ELF-1 (cell line): ENCODE results near the gene PRKAR2B.
A peak's percentile ranks its signal among the peaks of the same experiment; 100 is the strongest.
"Not testable (repeated sequence)": the region's sequence is repeated elsewhere in the genome, so short reads cannot be mapped to it uniquely, and the experiment has no call there.

Experiments used
- DNase-seq: peaks from one replicate; pipeline ENCODE4 v3.0.0-alpha.2; 2016; ENCODE audit warnings: low read depth, low spot score

PRKAR2B gene

DNA sequence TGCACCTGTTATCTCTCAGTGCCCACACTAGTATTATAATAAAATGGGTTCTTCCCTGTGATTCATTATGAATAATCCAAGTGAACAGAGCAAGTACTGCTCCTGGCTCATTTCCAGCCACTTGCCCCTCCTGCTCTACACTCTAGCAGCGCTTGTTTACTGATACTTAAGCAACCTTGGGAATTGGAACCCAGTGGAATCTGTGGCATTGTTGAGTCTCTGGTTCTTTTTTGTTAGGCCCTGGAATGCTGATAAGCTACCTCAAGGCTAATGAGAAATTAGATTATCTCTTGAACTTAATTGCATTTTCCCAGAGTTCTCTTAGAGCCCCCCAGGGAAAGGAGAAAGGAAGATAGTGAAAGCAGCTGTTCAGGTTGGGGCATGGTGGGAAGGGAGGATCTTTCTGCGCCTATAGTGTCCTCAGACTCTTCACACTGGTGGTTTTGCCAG lies 34.0 kb downstream of the PRKAR2B start:
- peak; percentile 72 for DNase-seq

DNA sequence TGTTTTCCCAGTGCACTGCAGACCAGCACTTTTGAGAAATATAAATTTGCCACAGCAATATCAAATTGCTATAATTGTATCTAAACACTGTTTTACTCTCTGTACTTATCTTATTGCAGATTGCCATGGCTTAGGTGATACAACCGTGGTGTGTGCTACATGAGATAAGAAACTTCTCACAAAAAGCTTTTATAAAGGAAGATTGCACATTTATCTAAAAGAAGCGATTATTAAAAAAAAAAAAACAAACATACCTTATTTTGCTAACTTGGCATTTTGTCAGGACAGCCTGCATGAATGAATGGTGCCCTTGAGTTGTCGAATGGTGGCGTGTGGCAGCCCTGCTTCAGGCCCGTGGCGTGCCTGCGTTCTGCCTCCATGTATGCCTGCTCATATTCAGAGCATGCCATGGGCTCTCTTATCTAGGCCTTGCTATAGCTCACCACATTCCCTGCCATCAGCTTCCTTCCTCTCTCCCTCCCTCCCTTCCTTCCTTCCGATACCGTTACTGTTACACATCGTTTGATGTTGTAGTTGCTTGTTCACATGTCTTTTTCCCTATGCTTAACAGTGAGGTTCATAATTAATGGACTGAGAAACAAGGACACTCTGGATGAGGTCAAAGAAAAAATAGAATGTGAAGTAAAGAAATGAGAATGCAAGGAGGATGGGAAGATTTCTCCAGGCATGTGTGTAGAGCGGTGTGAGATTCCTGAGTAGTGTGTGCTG lies 34.9 kb downstream of the PRKAR2B start:
- DNase-seq, result no peak

DNA sequence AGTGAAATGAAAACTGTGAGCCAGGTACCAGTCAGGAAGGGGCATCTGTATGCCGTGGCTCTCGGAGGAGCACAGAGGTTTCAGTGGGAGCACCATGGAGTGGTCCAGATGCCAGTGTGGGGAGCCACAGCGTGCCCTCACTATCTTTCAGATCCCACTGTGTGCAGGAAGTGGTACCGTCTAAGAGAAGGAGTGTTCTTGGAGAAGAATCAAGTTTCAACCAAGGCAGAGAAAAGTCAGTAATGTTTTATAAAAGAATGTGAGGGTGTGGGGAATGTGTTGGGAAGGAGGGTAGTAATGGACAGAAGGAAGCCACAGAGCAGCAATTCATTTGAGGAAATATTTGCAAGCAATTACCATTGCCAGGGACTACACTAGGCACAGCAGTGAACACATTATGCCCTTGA lies 35.6 kb downstream of the PRKAR2B start:
- DNase-seq, result no peak

DNA sequence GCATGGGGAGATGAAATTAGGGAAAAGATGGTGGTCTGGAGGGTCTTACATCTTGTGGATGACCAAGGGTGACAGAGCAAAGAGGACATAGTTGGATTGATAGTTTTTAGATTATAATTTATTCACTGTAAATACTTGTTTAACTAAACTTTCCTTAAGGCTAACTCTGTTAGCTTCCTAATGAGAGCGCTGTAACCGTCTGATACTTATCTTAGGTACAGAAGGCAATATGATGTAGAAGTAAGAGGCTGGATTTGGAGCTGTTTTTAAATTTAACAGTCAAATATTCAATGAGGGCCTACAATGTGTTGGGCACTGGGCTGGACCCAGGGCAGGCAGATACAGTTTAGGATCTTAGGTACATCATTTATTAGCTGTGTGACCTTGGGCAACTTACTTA lies 36.0 kb downstream of the PRKAR2B start:
- DNase-seq, result no peak

DNA sequence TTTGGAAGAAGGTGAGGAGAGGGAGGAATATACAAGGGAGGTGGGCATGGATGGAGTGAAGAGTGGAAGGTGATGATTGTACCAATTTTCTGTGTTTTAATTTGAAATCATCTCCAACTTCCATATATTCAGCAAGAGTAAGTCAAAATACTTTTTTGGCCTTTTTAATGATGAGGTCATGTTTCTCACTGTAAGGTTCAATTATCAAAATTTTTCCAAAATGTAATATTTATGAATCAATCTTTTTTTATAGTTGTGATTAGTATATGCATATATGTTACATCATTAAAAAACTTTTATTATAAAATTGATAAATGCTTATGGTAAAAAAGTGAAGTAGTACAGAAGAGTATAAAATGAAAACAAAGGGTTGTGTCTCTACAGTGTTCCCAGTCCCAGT lies 40.7 kb downstream of the PRKAR2B start:
- no peak for DNase-seq

DNA sequence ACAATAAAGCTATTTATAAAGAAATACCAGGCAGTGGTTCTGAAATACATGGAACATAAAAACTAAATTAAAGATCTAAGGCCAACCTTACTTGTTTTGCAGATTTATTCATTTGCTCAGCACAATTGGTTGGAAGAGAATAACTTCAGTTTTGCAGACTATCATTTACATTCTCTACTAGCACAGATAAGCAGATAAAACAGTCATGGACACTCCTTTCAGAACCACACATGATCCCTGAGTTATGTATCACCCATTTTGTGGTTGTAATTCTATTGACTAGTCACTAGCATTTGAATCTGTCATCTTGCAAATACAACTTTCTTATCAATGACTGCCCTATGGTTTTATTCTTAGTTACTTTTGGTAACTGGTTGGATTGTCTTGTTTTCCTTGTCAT lies 45.1 kb downstream of the PRKAR2B start:
- no peak for DNase-seq

DNA sequence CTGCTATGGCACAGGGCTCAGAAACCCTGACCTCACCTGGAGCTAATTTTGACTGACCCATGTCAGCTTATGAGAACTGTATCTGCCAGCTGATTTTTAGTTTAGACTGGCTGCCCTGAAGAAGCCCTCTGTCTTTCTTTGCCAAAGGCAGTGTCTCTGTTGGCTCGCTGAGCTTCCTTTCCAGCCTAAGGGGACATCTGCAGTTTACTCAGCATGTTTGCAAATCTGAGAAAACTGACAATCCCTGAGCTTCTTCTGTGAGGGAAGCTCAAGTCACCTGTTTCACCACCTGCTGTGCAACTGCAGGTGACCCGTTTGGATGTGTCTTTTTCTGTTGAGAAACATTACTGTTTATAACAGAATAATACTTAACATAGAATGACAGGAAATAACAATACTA lies 46.0 kb downstream of the PRKAR2B start:
- DNase-seq, result peak; percentile 27

DNA sequence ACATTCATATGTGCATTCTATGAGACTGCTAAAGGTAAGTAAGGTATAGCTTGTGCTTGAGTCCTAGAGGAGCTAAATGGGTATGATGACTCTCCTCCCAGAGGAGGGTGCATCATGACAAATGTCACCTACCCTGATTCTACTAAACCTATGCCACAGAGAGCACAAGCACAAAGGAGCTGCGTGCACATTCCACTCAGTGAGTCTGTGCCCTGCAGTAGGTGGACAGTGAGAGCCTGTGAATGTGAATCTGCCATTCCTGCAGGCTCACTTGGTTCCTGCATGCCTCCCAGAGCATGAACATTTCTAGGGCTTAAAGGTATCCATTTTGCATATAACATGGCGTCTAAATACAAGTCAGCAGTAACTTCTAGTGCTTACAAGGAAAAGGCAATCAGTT lies 46.8 kb downstream of the PRKAR2B start:
- DNase-seq, result no peak

DNA sequence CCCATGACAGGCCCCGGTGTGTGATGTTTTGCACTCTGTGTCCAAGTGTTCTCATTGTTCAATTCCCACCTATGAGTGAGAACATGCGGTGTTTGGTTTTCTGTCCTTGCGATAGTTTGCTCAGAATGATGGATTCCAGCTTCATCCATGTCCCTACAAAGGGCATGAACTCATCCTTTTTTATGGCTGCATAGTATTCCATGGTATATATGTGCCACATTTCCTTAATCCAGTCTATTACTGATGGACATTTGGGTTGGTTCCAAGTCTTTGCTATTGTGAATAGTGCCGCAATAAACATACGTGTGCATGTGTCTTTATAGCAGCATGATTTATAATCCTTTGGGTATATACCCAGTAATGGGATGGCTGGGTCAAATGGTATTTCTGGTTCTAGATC lies 49.2 kb downstream of the PRKAR2B start:
- not testable (repeated sequence) for DNase-seq

DNA sequence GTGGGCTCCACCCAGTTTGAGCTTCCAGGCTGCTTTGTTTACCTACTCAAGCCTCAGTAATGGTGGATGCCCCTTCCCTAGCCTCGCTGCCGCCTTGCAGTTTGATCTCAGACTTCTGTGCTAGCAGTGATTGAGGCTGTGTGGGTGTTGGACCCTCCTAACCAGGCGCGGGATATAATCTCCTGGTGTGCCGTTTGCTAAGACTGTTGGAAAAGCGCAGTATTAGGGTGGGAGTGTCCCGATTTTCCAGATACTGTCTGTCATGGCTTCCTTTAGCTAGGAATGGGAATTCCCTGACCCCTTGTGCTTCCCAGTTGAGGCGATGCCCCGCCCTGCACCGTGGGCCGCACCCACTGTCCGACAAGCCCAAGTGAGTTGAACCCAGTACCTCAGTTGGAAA lies 54.6 kb downstream of the PRKAR2B start:
- not testable (repeated sequence) for DNase-seq

DNA sequence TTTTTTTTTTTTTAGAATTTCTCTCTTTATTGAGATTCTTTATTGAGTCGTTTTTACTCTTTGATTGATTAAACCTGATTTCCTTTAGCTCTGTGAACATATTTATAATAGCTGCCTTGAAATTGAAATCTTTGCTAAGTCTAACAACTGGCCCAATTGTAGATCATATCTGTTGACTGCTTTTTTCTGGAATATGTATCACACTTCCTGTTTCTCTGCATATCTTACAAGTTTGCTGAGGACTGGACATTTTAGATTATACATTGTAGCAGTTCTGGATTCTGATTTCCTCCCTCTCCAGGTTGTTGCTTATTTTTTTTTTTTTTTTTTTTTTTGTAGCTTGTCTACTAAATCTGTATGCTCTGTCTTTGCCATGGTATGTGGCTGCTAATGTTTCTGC lies 56.3 kb downstream of the PRKAR2B start:
- DNase-seq, result no peak

DNA sequence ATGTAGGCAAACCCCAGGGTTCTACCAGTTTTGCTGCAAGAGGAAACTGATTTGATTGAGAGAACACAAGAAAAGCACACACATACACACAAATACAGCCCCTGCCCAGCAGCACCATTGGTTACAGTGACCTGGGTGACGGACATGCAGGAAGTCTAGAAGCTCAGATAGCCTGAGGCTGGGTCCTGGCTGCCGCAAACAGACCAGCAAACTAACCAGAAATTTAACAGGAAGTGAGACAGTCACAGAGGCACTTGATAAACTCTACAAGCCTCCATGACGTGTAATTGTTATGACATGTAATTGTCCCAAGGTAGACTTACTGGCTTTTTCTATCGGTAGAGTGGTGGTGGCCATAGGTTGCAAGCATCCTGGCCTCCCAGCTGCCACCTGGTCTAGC lies 58.9 kb downstream of the PRKAR2B start:
- DNase-seq, result peak; percentile 91

DNA sequence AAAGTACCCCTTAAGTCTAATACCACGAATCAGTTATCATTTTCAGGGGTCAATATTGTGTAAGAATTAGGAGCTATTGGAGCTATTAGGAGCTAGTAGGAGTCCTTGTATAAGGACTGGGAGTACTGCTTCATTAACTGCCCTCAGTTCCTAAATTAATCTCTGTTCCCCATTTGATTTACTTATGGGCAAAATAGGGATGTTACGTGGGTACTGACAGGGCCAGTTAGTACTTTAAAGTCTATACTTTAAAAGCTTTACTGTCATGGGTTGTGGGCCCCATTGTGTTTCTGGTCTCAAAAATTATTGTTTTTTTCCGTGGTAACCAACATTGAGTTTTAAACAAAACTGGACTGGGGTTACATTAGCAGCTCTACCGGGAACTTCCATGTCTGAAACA lies 60.3 kb downstream of the PRKAR2B start:
- no peak for DNase-seq

DNA sequence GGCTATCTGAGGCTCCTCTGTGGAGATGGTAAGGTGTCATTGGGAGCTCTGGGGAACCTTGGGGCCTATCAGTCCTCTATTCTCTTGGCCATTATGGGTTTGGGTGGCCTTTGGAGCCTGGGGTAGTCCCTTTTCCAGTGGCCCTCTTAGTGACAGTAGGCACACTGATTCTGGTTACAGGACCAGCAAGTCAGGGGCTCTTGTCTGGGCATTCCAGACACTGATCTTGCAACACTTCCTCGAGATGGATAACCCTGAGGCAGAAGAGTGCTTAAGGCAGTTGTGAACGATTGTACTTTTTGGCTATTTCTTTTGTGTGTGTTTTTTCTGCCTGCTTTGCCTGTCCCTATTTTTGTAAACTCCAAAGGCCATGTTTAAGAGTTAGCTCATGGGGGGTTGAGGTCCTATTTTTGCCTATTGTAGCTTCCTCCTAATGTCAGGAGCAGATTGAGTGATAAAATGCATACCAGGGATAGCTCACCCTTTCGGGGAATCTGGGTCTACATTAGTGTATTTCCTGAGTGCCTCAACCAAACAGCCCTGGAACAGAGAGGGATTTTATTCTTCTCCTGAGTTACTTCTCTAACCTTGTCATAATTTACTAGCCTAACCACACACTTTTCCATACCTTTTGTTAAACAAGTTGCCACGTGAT lies 61.2 kb downstream of the PRKAR2B start:
- peak; percentile 23 for DNase-seq

DNA sequence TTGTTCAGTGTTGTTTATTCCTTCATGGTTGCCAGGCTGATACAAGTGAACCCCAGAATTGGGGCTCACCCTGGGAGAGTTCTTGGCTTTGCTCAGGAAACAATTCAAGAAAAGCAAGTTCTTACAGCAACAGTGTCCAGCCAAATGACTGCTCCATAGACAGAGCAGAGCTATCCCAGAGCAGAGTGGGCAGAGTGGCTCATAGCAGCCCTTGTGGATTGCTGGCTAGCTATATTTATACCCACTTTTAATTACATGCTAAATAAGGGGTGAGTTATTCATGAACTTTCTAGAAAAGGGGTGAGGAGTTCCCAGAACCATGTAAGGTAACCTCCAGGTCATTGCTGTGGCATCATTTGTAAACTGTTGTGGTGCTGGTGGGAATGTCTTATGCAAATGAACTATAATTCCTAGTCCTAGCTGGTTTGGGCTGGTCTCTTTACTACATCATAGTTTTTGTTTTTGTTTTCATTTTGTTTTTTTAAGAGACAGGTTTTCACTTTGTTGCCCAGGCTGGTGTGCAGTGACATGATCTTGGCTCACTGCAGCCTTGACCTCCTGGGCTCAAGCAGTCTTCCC lies 64.4 kb downstream of the PRKAR2B start:
- DNase-seq, result no peak

DNA sequence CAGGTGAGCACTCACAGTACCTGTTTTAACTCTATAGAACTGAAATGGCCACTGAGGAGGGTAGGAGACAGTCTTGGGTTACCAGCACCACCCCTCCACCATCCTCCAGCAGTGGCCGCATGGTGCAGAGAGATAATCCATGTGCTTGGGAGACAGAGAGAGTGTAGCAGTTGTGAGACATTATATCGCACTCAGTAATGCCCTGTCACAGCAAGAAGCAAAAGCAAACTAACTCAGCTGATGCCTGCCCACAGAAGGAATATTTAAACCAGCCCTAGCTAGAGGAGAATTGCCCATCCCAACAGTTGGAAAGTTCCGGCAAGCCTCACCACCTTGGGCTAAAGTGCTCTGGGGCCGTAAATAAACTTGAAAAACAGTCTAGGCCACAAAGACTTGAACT lies 65.5 kb downstream of the PRKAR2B start:
- no peak for DNase-seq

DNA sequence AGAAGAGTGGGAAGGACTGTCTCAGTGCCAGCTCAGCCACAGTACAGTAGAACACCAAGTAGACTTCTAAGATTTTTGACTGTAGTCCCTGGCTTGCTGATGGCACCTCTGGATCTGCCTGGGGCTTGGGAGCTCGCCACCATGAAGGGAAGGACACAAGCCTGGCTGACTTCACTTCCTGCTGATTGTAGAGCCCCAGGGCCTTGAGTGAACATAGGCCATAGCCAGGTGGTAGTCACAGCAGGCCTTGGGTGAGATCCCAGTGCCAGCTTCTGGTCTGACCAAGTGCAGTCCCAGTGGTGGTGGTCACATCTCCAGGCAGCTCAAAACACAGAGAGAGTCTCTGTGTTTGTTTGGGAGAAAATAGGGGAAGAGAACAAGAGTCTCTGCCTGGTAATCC lies 66.7 kb downstream of the PRKAR2B start:
- DNase-seq, result no peak

DNA sequence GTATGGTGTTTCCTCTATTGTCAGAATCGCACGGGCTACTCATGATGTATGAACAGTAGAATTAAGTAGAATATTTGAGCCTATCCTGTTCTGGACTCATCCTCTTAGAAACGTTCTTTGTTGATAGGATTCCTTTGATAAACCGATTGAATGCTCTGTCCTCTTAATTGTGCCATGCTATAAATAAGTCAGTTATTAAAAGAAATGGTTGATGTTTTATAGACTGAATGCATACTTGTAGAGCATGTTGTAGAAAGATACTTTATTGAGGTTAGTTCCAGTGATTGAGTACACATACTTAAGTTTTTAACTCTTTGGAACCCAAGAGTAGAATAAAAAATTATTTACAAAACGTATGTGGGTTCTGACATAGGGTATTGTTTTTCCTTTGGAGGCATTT lies 69.4 kb downstream of the PRKAR2B start:
- no peak for DNase-seq

DNA sequence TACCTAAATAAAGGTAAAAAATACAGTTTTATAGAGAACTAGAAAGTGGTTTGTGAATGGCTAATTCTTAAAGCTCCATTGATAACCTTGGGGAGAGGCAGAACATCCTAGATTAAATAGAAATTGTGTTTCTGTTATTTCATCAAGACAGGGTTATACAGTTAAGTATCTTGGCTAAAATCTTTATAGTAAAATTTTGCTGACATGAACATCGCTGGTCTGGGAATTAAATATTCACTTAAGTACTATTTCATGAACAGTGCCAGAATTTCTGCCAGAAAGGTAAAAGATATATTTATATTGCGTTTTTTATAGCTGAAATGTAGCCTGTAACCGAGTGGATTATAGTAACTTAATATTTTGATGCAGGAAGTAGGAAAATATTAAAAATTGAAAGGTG lies 70.6 kb downstream of the PRKAR2B start:
- no peak for DNase-seq

DNA sequence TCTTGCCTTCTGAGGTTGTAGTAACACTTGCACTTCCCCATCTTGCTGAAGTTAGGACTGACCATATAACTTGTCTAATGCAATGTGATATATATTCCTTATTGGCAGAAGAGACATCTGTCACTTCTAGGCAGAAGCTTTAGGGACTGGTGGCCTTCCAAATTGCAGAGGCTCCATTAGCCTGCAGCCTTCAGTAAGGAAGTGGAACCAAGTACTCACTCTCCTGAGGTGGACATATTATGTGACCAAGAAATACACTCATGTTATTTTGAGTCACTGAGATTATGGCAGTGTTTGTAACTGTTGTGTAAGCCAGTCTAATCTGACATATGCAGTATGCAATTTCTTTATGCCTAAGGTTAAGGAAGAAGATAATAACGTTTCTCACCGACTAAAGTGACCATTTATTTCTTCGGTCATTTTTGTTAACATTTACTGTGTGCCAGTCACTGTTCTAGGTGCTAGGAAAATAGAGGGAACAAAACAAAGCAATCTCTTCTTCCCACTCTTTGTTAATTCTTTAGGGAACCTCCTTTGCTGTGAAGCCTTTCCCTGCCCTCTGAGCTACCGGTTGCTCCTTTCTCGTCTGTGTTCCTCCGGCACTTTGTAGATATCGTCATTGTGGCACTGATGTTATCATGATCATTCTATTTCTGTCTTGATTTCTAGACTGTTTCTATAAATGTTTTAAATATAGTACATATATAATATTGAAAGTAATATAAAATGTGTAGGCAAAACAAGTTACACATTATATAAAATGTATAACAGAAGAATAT lies 71.4 kb downstream of the PRKAR2B start:
- no peak for DNase-seq

DNA sequence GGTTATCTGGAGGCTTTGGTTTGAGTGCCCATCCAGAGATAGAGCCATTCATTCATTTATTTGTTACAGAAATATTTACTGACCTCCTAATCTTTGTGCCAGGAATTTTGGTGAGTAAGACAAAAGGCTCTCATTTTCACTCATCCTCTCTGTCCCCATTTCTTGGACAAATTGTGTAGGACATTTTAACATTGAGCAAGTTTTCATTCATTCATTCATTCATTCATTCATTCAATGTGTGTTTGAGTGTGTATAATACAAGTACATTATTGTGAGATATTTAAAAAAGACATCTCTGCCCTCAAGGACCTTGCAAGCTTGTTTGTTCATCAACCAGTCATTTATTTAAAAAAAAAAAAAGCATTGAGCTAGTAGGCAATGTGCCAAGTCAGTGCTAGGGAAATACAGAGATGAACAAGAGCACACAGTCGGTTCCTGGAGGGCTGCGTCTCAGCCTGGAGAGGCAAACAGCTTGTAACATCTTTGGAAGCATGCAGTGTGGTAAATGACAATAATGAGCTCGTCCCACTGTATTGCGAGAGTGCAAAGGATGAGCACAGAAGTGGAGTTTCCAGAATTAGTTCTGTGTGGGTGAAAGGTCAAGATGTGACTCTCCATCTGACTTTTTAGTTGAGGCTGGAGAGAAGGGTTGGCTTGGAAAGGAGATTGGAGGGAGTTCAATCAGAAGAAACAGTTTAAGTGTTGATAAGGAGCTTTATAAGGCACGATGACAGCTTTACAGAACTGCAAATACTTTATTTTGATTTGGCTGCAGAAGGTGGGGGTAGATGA lies 73.8 kb downstream of the PRKAR2B start:
- no peak for DNase-seq
